HEK293 (cell line): Measurements from ENCODE around the gene TSHZ3.

Experiments used
- CTCF ChIA-PET: fragments of 350-600 bp; formaldehyde crosslinking; extraction: SDS; loops from one replicate; lab custom pipeline; 2021; ENCODE audit warnings: antibody characterized with exemption; lab: Yijun Ruan, JAX
- POLR2A ChIA-PET: fragments of 300-600 bp; formaldehyde crosslinking; extraction: SDS; loops from one replicate; lab custom pipeline; 2020; ENCODE audit warnings: antibody characterized with exemption, inconsistent platforms; lab: Yijun Ruan, JAX
- H3K27ac ChIP-seq: fragments of 200-500 bp; sonication (Bioruptor generic); 2 replicates; pipeline ENCODE4 v1.5.1; 2014; ENCODE audit warnings: low read depth, low read length, control low read depth, inconsistent platforms; ENCODE audit errors: extremely low read depth
- H3K36me3 ChIP-seq, 2 experiments: fragments of 200-500 bp in 1 of 2; sonication (Bioruptor generic) in 1 of 2; 1 replicate in 1 of 2; 2 replicates in 1 of 2; pipeline ENCODE4 v1.5.1; 2014 to 2017; ENCODE audit warnings: inconsistent platforms in 2 of 2, low read length in 2 of 2; ENCODE audit not compliant: control insufficient read depth in 2 of 2, insufficient read depth in 1 of 2
- H3K4me1 ChIP-seq: fragments of 200-500 bp; sonication (Bioruptor generic); 2 replicates; pipeline ENCODE4 v1.5.1; 2014; ENCODE audit warnings: mild to moderate bottlenecking, low read length, inconsistent platforms; ENCODE audit not compliant: control insufficient read depth, insufficient read depth
- H3K4me3 ChIP-seq: 2 replicates; pipeline ENCODE4 v1.5.1; 2011; ENCODE audit warnings: low read depth, mild to moderate bottlenecking, control low read depth, low read length, moderate library complexity
- H3K9me3 ChIP-seq: fragments of 200-500 bp; sonication (Bioruptor generic); 2 replicates; pipeline ENCODE4 v1.5.1; 2014; ENCODE audit warnings: low read depth, low read length, inconsistent platforms; ENCODE audit not compliant: control insufficient read depth, insufficient read depth
- GFI1B ChIP-seq: fragments of 450-650 bp; formaldehyde crosslinking; IDR thresholded peaks from 2 replicates; pipeline ENCODE4 v1.5.1; 2016; ENCODE audit warnings: missing biosample characterization, missing genetic modification characterization
- IKZF3 ChIP-seq: fragments of 450-650 bp; IDR thresholded peaks from 2 replicates; pipeline ENCODE4 v1.5.0; 2018; ENCODE audit warnings: missing biosample characterization, mild to moderate bottlenecking, missing genetic modification characterization, moderate library complexity
- KLF8 ChIP-seq: fragments of 450-650 bp; formaldehyde crosslinking; IDR thresholded peaks from 2 replicates; pipeline ENCODE4 v1.5.1; 2016; ENCODE audit warnings: missing biosample characterization, missing genetic modification characterization
- MEIS1 ChIP-seq: sonication (generic); formaldehyde crosslinking; IDR thresholded peaks from 2 replicates; pipeline ENCODE4 v1.8.1; 2022; ENCODE audit warnings: missing genetic modification reagents, mild to moderate bottlenecking, borderline replicate concordance
- OVOL3 ChIP-seq: fragments of 450-650 bp; formaldehyde crosslinking; IDR thresholded peaks from 2 replicates; pipeline ENCODE4 v1.5.1; 2016; ENCODE audit warnings: missing biosample characterization, missing genetic modification characterization
- SETDB1 ChIP-seq: IDR thresholded peaks from one replicate; pipeline ENCODE4 v1.6.1; 2017; ENCODE audit warnings: mild to moderate bottlenecking, low read length, moderate library complexity, mixed read lengths; ENCODE audit not compliant: insufficient read length
- ZBTB48 ChIP-seq: fragments of 450-650 bp; formaldehyde crosslinking; IDR thresholded peaks from 2 replicates; pipeline ENCODE4 v1.5.1; 2016; ENCODE audit warnings: missing biosample characterization, missing genetic modification characterization
- ZFP3 ChIP-seq: fragments of 450-650 bp; formaldehyde crosslinking; IDR thresholded peaks from 2 replicates; pipeline ENCODE4 v1.5.1; 2016; ENCODE audit warnings: low read depth, missing biosample characterization, missing genetic modification characterization
- ZNF10 ChIP-seq: fragments of 450-650 bp; formaldehyde crosslinking; IDR thresholded peaks from 2 replicates; pipeline ENCODE4 v1.5.1; 2017; ENCODE audit warnings: missing biosample characterization, missing genetic modification characterization
- ZNF114 ChIP-seq: fragments of 450-650 bp; formaldehyde crosslinking; IDR thresholded peaks from 2 replicates; pipeline ENCODE4 v1.5.0; 2017; ENCODE audit warnings: missing biosample characterization, missing genetic modification characterization
- ZNF138 ChIP-seq: fragments of 450-650 bp; formaldehyde crosslinking; IDR thresholded peaks from 2 replicates; pipeline ENCODE4 v1.5.1; 2016; ENCODE audit warnings: missing biosample characterization, missing genetic modification characterization, borderline replicate concordance
- ZNF169 ChIP-seq: fragments of 450-650 bp; formaldehyde crosslinking; IDR thresholded peaks from 2 replicates; pipeline ENCODE4 v1.5.1; 2016; ENCODE audit warnings: missing biosample characterization, missing genetic modification characterization
- ZNF529 ChIP-seq: fragments of 450-650 bp; formaldehyde crosslinking; IDR thresholded peaks from 2 replicates; pipeline ENCODE4 v1.5.1; 2017; ENCODE audit warnings: missing genetic modification characterization, missing biosample characterization; ENCODE audit not compliant: insufficient replicate concordance
- ZNF624 ChIP-seq: fragments of 450-650 bp; formaldehyde crosslinking; IDR thresholded peaks from 2 replicates; pipeline ENCODE4 v1.5.1; 2017; ENCODE audit warnings: missing biosample characterization, missing genetic modification characterization
- ZNF629 ChIP-seq: fragments of 450-650 bp; formaldehyde crosslinking; IDR thresholded peaks from 2 replicates; pipeline ENCODE4 v1.5.1; 2017; ENCODE audit warnings: missing biosample characterization, missing genetic modification characterization
- ZNF660 ChIP-seq: fragments of 450-650 bp; IDR thresholded peaks from 2 replicates; pipeline ENCODE4 v1.5.1; 2018; ENCODE audit warnings: missing biosample characterization, mild to moderate bottlenecking, missing genetic modification characterization
- TF ChIP-seq, protein P1 (sequence below): fragments of 450-650 bp; formaldehyde crosslinking; IDR thresholded peaks from 2 replicates; pipeline ENCODE4 v1.5.1; 2017; ENCODE audit warnings: missing biosample characterization, missing genetic modification characterization
- TF ChIP-seq, protein P2 (sequence below): fragments of 450-650 bp; formaldehyde crosslinking; IDR thresholded peaks from 2 replicates; pipeline ENCODE4 v1.5.1; 2017; ENCODE audit warnings: missing biosample characterization, missing genetic modification characterization
- TF ChIP-seq, protein P3 (sequence below): fragments of 450-650 bp; IDR thresholded peaks from 2 replicates; pipeline ENCODE4 v1.5.1; 2018; ENCODE audit warnings: missing biosample characterization, mild to moderate bottlenecking, missing genetic modification characterization
- TF ChIP-seq, protein P4 (sequence below): fragments of 450-650 bp; formaldehyde crosslinking; IDR thresholded peaks from 2 replicates; pipeline ENCODE4 v1.5.1; 2016; ENCODE audit warnings: missing biosample characterization, missing genetic modification characterization
- TF ChIP-seq, protein P5 (sequence below): fragments of 450-650 bp; formaldehyde crosslinking; IDR thresholded peaks from 2 replicates; pipeline ENCODE4 v1.5.1; 2016; ENCODE audit warnings: missing biosample characterization, missing genetic modification characterization
- TF ChIP-seq, protein P6 (sequence below): fragments of 450-650 bp; formaldehyde crosslinking; conservative IDR thresholded peaks from 2 replicates; pipeline ENCODE4 v1.5.1; 2016; ENCODE audit warnings: low read depth, missing biosample characterization, missing genetic modification characterization

The TSHZ3 gene

DNA sequence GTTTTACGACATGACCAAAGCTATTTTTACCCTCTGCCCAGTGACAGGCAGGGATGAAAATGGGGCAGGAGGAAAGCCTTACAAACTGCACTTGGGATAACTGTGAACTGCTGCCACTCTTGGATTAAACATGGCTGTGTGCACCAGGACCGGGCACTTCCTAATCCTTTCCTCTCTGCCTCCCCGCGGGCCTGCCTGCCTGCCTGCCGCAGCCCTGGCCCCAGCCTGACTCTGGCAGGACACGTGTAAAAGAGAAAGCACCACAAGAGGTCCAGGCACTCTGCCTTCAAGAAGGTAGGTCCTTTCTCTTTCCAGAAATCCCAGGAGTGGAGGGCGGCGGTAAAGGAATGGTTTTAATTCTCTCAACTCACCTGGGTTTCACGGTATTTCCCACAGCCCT lies 4.8 kb downstream of the TSHZ3 start (continued):
- TF ChIP-seq, protein P1, sequence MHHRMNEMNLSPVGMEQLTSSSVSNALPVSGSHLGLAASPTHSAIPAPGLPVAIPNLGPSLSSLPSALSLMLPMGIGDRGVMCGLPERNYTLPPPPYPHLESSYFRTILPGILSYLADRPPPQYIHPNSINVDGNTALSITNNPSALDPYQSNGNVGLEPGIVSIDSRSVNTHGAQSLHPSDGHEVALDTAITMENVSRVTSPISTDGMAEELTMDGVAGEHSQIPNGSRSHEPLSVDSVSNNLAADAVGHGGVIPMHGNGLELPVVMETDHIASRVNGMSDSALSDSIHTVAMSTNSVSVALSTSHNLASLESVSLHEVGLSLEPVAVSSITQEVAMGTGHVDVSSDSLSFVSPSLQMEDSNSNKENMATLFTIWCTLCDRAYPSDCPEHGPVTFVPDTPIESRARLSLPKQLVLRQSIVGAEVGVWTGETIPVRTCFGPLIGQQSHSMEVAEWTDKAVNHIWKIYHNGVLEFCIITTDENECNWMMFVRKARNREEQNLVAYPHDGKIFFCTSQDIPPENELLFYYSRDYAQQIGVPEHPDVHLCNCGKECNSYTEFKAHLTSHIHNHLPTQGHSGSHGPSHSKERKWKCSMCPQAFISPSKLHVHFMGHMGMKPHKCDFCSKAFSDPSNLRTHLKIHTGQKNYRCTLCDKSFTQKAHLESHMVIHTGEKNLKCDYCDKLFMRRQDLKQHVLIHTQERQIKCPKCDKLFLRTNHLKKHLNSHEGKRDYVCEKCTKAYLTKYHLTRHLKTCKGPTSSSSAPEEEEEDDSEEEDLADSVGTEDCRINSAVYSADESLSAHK (tag by site-specific recombination): no peak
- TF ChIP-seq, protein P2, sequence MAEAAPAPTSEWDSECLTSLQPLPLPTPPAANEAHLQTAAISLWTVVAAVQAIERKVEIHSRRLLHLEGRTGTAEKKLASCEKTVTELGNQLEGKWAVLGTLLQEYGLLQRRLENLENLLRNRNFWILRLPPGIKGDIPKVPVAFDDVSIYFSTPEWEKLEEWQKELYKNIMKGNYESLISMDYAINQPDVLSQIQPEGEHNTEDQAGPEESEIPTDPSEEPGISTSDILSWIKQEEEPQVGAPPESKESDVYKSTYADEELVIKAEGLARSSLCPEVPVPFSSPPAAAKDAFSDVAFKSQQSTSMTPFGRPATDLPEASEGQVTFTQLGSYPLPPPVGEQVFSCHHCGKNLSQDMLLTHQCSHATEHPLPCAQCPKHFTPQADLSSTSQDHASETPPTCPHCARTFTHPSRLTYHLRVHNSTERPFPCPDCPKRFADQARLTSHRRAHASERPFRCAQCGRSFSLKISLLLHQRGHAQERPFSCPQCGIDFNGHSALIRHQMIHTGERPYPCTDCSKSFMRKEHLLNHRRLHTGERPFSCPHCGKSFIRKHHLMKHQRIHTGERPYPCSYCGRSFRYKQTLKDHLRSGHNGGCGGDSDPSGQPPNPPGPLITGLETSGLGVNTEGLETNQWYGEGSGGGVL (tag by site-specific recombination): no peak
- TF ChIP-seq ZNF114 (tag by site-specific recombination) (no peak), ZBTB48 (tag by site-specific recombination) (no peak), IKZF3 (tag by site-specific recombination) (peak; percentile 46; the same call in 1 of the 2 replicates), ZNF629 (tag by site-specific recombination) (no peak), ZNF138 (tag by site-specific recombination) (no peak), SETDB1 (no peak), KLF8 (tag by site-specific recombination) (no peak), ZNF624 (tag by site-specific recombination) (no peak), MEIS1 (CRISPR knock-in tag) (no peak), ZNF660 (tag by site-specific recombination) (no peak)
- TF ChIP-seq, protein P3, sequence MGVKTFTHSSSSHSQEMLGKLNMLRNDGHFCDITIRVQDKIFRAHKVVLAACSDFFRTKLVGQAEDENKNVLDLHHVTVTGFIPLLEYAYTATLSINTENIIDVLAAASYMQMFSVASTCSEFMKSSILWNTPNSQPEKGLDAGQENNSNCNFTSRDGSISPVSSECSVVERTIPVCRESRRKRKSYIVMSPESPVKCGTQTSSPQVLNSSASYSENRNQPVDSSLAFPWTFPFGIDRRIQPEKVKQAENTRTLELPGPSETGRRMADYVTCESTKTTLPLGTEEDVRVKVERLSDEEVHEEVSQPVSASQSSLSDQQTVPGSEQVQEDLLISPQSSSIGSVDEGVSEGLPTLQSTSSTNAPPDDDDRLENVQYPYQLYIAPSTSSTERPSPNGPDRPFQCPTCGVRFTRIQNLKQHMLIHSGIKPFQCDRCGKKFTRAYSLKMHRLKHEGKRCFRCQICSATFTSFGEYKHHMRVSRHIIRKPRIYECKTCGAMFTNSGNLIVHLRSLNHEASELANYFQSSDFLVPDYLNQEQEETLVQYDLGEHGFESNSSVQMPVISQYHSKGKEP: no peak
- TF ChIP-seq, all 188 proteins: peak for 6

DNA sequence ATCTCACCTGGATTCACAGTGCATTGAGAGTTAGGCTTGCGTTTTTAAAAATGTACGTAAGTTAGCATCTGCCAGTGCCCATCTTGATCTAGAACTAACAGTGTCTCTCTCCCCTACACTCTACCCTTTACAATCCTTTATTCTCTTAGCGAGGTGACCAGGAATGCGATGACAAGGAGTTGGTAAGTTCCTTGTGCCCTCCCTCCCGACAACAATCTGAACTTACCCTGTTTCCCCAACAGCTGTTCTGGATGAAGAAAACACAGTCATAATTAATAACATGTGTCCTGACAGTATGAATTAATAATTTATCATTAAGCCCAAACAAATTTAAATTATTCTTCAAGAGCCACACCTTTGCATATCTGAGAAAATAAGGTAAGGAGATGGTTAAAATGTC lies 6.3 kb downstream of the TSHZ3 start:
- ChIA-PET CTCF (interaction anchor here (0.7 kb wide), 2 partner anchors 27 to 216 kb away, joined by 3 to 6 read pairs; no protein-coding TSS in a partner anchor), POLR2A (no interaction called here)
- Histone ChIP-seq H3K4me3 (no peak overlapping the region), H3K36me3 (peaks cover 0 to 5% of the 10 kb centered on the region in 2 experiments; a peak in 2 of 3 replicates), H3K27ac (no peak overlapping the region), H3K9me3 (no peaks in the 10 kb centered on the region), H3K4me1 (peaks cover 40% of the 10 kb centered on the region)
- TF ChIP-seq ZFP3 (tag by site-specific recombination) (no peak), ZNF10 (tag by site-specific recombination) (no peak), GFI1B (tag by site-specific recombination) (no peak), OVOL3 (tag by site-specific recombination) (no peak), ZNF529 (no peak), ZNF169 (no peak)
- TF ChIP-seq, protein P4, sequence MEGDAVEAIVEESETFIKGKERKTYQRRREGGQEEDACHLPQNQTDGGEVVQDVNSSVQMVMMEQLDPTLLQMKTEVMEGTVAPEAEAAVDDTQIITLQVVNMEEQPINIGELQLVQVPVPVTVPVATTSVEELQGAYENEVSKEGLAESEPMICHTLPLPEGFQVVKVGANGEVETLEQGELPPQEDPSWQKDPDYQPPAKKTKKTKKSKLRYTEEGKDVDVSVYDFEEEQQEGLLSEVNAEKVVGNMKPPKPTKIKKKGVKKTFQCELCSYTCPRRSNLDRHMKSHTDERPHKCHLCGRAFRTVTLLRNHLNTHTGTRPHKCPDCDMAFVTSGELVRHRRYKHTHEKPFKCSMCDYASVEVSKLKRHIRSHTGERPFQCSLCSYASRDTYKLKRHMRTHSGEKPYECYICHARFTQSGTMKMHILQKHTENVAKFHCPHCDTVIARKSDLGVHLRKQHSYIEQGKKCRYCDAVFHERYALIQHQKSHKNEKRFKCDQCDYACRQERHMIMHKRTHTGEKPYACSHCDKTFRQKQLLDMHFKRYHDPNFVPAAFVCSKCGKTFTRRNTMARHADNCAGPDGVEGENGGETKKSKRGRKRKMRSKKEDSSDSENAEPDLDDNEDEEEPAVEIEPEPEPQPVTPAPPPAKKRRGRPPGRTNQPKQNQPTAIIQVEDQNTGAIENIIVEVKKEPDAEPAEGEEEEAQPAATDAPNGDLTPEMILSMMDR (tag by site-specific recombination): no peak
- TF ChIP-seq, protein P5, sequence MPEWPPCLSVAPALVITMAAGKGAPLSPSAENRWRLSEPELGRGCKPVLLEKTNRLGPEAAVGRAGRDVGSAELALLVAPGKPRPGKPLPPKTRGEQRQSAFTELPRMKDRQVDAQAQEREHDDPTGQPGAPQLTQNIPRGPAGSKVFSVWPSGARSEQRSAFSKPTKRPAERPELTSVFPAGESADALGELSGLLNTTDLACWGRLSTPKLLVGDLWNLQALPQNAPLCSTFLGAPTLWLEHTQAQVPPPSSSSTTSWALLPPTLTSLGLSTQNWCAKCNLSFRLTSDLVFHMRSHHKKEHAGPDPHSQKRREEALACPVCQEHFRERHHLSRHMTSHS (tag by site-specific recombination): no peak
- TF ChIP-seq, protein P6, sequence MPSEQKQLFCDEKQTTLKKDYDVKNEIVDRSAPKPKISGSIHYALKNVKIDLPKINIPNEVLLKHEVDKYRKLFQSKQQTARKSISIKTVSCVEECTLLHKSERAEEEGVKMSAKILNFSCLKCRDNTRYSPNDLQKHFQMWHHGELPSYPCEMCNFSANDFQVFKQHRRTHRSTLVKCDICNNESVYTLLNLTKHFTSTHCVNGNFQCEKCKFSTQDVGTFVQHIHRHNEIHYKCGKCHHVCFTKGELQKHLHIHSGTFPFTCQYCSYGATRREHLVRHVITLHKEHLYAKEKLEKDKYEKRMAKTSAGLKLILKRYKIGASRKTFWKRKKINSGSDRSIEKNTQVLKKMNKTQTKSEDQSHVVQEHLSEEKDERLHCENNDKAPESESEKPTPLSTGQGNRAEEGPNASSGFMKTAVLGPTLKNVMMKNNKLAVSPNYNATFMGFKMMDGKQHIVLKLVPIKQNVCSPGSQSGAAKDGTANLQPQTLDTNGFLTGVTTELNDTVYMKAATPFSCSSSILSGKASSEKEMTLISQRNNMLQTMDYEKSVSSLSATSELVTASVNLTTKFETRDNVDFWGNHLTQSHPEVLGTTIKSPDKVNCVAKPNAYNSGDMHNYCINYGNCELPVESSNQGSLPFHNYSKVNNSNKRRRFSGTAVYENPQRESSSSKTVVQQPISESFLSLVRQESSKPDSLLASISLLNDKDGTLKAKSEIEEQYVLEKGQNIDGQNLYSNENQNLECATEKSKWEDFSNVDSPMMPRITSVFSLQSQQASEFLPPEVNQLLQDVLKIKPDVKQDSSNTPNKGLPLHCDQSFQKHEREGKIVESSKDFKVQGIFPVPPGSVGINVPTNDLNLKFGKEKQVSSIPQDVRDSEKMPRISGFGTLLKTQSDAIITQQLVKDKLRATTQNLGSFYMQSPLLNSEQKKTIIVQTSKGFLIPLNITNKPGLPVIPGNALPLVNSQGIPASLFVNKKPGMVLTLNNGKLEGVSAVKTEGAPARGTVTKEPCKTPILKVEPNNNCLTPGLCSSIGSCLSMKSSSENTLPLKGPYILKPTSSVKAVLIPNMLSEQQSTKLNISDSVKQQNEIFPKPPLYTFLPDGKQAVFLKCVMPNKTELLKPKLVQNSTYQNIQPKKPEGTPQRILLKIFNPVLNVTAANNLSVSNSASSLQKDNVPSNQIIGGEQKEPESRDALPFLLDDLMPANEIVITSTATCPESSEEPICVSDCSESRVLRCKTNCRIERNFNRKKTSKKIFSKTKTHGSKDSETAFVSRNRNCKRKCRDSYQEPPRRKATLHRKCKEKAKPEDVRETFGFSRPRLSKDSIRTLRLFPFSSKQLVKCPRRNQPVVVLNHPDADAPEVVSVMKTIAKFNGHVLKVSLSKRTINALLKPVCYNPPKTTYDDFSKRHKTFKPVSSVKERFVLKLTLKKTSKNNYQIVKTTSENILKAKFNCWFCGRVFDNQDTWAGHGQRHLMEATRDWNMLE: no peak
